T-helper 1 cell (primary cell): ENCODE measurements around the gene FUT7.
"Not testable (repeated sequence)": the region's sequence is repeated elsewhere in the genome, so short reads cannot be mapped to it uniquely, and the experiment has no call there.

Experiments used
- DNase-seq, 5 donors: peaks; one replicate each; pipeline ENCODE4 v3.0.0-alpha.2; 2012 to 2020

FUT7 gene

DNA sequence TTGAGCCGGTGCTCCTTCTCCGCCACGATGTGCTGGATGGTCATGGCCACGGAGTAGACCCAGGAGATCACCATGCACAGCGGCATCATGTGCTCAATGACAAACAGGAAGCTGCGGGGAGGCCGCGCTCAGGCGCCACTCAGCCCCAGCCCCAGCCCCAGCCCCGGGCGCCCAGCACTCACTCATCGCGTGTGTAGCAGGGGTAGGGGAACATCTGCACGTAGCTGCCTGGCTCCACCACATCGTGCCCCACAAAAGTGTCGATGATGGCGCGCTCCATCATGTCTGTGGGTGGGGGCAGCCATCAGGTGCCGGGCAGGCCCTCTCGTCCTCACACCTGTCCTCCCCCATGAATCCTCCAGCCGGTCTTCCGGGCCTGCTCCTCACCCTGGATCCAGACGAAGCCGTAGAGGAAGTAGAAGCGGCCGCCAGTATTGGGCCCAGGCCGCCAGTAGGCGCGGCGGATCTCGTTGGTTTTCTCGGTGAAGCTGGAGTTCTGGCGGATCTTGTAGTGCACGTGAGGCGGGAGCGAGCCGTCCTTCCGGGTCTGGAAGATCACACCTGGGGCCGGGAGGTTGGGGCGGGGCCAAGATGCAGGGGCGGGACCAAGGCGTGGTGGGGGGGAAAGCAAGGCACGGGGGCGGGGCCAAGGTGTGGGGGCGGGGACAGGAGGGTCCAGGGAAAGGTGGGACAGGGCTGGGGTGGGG lies 13.9 kb downstream of the FUT7 start:
- DNase-seq: no peak

DNA sequence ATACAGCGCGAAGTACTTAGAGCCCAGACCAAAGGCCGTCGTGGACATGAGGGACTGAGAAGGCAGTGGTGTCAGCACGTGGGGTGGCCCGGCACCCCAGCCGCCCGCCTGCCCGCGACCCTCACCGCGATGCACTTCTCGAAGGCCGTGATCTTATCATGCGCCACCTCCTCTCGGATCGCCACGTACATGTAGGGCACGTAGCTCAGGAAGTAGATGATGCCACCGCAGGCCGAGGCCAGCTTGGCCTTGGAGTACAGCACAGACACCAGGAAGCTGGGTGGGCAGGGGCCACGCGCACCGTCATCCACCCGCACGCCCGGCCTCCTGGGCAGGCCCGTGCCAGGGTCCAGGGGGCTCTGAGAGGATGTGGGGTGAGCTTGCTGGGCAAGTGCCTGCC lies 14.8 kb downstream of the FUT7 start:
- no peak for DNase-seq

GRCh38 chr9:137016436-137016835 lies 15.5 kb downstream of the FUT7 start:
- DNase-seq: no peak

- no peak for DNase-seq
Observed at GRCh38 chr9:137015976-137016375, 15.9 kb downstream of the FUT7 start.

GRCh38 chr9:137015540-137015930 lies 16.4 kb downstream of the FUT7 start:
- no peak for DNase-seq

- DNase-seq: no peak
Observed at GRCh38 chr9:137014776-137015539, 16.9 kb downstream of the FUT7 start.

GRCh38 chr9:137014166-137014565 lies 17.7 kb downstream of the FUT7 start:
- DNase-seq: no peak

GRCh38 chr9:137013571-137013940 lies 18.3 kb downstream of the FUT7 start:
- no peak for DNase-seq

- no peak for DNase-seq
Observed at GRCh38 chr9:137012694-137013570, 19.0 kb downstream of the FUT7 start.

GRCh38 chr9:137011907-137012675 lies 19.8 kb downstream of the FUT7 start:
- DNase-seq: no peak

DNA sequence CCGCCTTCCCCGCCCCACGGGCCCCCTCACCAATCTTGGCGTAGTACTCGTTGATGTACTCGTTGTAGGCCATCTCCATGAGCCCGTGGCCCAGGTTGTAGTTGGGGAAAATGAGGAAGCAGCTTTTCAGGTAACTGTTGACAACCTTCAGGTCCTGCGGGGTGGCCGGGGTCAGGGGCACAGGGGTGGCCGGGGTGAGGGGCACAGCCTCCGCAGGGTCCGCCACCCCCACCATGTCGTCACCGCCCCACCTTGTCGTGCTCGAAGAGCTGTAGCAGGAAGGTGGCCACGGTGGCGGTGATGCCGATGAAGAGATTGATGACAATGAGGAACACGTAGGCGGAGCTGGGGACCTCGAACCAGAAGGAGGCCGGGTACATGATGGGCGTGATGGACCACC lies 20.7 kb downstream of the FUT7 start:
- DNase-seq: no peak

DNA sequence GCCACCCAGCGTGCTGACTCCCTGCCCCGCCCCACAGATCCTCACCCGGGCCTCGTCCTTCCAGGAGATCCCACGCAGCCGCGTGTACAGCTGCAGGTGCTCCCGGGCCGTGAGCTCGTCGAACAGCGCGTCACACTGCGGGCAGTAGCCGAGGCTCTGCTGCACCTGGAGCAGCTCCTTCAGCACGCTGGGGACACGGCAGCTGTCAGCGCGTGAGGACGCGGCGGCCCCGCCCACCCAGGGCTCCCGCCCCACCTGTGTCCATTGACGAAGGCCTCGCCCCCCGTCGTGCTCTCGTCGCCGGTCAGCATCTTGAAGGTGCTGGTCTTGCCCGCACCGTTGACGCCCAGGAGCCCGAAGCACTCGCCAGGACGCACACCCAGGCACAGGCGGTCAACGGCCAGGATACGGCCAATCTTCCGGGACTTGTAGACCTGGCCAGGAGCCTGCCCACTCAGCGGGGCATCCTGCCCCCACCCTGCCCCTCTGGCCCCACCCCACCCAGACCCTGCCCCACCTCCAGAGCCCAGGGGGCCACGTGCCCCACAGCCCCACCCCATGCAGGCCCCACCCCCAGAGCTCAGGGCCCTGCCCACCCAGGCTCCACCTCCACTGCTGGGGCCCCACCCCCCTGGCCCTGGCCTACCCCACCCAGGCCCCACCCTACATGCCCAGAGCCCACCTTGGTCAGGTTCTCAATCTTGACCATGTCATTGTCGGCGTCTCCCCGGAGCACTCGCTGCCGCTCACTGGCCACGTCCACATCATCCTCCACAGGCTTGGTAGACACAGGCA lies 21.8 kb downstream of the FUT7 start:
- no peak for DNase-seq

GRCh38 chr9:137009217-137009616 lies 22.7 kb downstream of the FUT7 start:
- no peak for DNase-seq

DNA sequence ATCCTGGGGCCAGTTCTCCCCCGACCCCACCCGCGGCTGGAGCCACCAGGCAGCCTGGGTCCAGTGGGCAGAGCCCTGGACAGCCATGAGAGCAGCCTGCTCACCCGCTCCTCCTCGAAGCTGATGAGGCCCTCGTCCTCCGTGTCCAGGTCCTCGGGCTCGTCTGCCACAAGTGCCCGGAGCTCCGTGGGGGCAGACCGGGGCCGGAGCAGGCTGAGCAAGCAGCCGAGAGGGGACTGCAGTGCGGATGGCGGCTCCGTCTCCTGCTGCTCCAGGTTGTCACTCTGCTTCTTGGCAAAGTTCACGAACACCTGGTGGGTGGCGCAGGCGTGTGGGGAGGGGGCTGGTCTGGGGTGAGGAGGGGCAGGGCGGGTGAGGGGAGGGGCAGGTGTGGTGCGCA lies 23.6 kb downstream of the FUT7 start:
- DNase-seq: no peak

GRCh38 chr9:137007816-137008270 lies 24.0 kb downstream of the FUT7 start:
- no peak for DNase-seq

DNA sequence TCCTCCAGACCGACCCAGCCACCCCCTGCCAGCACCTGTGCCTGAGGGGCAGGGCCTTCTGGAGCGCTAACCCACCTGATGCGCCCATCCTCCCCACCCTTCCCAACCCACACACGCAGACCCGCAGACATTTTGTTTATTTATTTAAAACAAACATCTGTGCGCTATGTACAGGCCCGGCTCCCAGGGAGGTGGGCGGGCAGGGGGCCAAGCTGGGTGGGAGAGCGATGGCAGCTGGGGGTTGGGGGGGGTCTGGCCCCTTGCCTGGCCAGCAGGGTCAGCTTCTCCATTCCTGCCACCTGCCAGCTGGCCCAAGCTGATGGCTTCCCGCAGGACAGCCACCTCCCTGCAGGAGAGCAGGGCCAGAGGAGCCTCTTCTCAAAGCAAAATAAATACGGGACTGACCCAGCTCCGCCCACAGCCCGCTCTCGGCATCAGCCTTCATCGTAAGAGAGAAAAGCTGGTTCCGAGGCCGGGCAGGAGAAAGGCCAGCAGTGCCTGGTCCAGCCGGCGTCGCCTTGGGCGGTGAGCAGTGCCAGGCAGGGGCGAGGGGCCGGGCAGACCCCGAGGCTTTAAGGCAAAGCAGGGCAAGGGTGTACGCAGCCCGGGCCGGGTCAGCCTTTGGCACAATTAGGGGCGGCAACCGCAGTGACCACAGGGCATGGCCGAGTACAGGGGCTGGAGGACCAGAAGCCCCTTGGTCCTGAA lies 24.6 kb downstream of the FUT7 start:
- DNase-seq: no peak

DNA sequence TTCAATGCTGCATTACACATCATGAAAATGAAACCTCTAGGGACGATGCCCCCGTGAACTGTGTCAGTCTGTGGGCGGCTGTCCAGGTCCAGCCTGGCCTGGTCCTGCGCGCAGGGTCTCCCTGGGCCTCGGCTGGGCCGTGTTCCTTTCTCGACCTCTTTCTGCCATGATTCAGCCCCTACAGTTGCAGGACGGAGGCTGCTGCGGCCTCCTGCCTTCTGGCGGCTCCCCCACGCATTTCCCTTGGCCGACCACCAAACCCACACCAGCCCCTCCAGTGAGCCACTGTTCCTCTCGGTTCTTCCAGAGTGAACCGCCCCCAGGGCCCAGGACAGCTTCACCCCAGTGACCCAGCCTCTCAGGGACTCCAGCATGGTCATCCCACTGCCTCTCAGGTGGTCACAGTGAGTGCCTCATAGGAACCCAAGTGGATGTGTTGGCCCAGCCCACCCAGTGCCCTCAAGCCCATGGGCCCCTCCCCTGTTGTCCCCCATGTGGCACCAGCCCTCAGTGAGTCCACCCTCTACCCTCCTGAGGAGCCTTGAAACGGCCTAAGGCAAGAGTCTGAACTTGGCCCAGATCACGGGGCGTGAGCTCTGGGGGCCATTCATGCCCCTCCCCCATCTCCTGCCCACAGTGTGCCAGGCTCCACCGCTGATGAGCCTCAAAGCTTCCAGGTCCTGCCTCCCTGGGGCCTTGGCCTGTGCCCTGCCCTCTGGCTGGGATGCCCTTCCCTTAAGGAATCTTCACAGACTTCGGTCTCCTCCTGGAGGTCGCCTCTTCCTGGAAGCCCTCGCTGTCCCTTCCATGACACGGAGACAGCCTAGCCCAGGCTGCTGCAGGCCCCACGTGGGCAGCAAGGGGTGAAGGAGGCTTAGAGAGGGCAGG lies 25.5 kb downstream of the FUT7 start:
- no peak for DNase-seq

DNA sequence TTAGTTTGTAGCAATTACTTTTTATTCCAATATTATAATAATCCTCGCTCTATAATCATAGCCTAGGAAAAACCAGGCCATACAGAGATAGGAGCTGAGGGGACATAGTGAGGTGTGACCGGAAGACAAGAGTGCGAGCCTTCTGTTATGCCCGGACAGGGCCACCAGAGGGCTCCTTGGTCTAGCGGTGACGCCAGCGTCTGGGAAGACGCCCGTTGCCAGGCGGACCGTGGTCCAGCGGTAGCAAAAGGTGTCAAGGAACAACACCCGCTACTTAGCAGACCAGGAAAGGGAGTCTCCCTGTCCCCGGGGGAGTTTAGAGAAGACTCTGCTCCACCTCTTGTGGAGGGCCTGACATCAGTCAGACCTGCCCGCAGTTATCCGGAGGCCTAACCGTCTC lies 27.6 kb downstream of the FUT7 start:
- not testable (repeated sequence) for DNase-seq

DNA sequence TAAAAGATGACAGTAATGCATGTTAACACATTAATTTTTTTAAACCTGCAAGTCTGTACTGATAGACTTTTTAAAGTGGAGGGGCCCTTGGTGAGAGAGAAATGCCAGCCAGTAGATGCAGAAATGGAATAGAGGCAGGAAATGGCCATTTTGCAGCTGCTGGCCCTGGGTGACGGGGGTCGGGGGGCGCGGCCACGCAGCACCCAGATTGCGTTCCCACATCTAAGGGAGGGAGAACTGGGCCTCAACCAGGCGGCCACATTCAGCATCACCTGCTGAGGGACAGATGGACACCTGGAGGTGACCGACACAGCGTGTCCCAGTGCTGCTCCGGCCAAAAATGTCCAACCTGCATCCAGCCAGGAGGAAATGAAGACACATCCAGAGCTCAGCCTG lies 29.2 kb downstream of the FUT7 start:
- DNase-seq: no peak
